NCI-H345 treated with DMSO at 0.1 percent for 48 hours (cell line): ENCODE data around the gene ARHGAP25.
A peak's percentile ranks its signal among the peaks of the same experiment; 100 is the strongest.

ENCODE experiments used
- DNase-seq: peaks from one replicate; lab custom pipeline; 2025; ENCODE audit not compliant: unreplicated experiment; lab: John Stamatoyannopoulos, UW

ARHGAP25 gene, protein sequence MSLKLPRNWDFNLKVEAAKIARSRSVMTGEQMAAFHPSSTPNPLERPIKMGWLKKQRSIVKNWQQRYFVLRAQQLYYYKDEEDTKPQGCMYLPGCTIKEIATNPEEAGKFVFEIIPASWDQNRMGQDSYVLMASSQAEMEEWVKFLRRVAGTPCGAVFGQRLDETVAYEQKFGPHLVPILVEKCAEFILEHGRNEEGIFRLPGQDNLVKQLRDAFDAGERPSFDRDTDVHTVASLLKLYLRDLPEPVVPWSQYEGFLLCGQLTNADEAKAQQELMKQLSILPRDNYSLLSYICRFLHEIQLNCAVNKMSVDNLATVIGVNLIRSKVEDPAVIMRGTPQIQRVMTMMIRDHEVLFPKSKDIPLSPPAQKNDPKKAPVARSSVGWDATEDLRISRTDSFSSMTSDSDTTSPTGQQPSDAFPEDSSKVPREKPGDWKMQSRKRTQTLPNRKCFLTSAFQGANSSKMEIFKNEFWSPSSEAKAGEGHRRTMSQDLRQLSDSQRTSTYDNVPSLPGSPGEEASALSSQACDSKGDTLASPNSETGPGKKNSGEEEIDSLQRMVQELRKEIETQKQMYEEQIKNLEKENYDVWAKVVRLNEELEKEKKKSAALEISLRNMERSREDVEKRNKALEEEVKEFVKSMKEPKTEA

DNA sequence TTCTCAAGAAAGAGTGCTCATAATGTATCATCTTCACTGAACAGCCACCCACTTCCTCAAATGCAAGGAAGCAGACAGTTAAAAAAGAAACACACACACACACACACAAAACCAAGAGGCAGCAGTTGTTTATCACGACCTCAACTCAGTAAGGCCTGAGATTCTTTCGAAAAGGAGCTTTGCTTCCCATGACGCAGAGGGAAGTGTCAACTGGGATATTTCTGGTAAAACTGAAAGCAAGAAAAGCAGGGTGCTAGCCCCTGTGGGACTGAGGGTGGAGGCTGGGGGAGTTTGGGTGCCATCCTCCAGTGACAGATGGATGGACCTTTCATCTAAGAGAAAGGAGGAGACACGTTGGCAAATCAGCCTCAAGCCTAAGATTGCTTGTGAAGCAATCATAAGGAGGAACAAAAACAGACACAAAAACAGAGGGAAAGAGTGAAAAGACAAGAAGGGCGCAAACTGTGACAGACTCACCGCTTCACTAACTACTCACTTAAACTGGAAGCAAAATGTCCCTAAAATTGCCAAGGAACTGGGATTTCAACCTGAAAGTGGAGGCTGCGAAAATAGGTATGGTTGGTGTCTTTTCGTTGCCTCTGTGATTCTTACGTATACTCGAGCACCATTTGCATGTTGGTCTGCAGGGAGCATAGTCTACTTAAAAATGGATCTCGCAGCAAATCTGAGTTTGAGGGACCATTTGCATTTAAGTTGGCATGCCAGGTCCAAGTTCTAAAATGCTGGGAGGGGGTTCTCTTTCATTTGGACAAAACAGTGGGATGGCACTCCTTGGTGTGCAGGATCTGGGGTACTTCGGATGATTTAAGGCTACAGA is at the start of gene ARHGAP25:
TSS of gene ARHGAP25 (plus strand) at position 124 of the 838 bp plus-strand sequence. CDS start at position 513, 389 bp downstream.
- DNase-seq = no peak

DNA sequence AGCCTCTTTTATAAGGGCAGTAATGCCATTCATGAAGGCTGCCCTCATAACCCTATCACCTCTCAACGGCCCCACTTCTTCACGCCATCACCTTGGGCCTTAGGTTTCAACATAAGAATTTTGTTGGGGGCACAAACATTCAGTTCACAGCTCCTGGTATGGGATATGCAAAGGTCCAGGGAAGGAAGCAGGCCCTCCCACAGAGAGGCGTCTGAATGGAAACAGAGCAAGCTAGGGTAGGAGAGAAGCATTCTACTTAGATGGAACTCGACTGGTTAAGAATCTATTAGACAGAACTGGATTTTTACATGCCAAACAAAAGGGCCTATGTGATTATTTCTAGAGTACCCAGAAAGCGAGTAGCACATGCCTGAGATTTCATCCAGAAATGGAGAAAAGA is 48.4 kb upstream of the ARHGAP25 start:
- no peak for DNase-seq

DNA sequence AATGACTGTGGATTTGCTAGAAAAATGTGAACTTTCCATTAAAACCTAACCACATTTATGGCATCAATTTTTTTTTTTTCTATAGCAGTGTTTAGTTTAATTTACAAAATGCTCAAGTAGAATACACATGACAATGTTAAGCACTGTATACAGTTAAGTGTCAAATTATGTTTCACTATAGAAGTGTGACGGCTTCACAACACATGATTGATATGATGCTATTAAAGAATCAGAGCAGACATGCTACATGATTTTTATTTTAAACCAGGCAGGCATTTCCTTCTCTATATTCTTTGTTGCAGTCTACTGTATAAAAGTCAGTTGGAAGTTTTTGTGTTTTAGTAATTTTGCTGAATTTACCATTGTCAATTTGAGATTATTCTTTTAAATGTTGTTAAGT is 47.6 kb upstream of the ARHGAP25 start:
- DNase-seq = no peak

DNA sequence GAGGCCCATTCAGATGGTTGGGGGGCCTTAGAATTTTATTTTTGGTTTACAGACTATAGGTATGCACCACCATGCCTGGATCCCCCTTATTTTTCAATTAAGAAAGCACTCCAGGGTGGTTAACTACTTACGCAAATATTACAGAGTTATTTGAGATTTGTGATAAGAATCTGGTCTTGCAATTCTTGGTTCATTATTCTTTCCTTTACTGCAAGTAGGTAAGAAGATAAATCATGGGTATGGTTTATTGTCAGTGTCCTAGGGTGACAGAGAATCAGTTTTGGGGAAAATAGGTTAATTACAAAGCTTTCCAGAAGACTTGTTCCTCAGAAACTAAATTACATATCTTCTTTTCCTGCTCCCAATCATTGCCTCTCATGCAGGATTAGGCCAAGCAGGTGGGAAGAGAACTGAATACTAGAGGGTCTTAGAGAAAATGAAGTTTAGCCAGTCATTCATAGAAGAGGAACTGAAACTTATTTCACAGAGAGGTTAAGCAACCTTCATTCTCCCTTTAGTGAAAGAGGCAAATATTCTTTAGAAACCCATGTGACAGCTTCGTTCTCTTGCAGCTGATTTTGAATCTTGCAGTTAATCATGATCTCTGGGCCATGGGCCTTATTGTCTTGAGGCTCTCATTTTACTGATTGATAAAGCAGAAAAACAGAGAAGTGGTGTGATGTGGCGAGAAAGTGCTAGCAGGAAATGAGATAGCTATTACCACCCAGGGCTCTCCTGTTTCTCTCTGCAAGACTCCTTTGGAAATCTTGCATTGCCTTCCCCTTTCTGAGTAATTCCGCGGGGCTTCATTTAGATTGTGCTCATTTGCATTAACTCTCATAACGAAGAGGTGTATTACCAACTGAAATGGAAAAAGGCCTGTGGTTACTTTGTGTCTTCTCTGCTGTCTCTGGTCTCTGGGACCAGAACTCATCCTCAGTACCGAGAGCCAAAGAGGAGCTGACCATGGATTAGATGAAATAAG is 44.8 kb upstream of the ARHGAP25 start:
- DNase-seq = no peak

DNA sequence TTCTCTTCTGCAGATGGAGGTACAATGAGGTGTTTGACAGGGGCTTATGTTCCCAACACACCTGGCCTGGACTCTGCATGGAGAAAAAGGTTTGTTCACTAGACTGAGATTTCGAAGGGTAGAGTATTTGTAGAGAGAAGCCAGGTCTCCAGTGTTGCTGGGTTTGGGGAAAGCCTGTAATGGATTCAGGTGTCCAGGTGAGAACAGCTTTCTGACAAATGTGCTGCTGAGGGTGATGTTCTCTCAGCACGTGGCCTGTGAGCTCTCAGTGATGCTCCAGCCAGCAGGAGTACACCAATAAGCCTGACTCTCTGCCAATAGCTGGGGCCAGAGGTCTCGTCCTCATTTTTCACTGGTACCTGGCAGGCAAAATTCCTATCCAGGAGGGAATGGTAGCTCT is 43.8 kb upstream of the ARHGAP25 start:
- DNase-seq = no peak

DNA sequence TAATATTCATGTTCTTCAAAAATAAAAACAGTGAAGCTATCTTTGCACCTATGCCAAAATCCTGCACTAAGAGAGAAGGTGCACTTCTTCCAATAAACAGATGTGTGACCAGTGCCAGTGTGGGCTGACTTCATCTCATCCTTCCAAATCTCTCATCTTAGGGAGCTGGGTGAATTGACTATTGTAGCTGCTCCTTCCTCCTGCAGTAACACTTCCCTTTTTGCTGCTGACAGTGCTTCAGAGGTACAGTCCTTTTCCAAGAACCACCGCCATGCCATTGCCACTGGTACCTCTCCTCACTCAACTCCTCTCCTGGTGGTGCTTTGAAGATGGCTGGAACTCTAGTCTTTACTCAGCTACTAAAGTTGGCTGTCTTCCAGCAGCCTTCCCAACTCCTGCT is 42.1 kb upstream of the ARHGAP25 start:
- no peak for DNase-seq

DNA sequence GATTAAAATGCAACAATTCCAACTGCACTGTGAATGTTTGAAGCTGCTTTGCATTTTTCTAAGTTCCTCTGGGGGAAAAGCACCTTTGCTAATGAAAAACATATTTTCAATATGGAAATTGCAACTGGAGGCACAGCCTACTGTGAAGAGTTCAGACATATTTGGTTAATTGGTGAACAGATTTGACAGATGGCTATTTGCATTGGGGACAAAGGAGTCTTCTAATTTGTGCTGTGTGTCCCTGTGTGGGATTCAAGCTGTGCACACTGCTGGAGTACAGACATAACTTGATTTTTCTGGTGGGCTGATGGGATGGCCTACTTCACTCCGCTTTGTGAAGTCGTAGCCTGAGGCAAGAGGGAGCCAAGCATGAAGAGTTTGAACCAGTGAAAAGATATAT is 40.7 kb upstream of the ARHGAP25 start:
- peak; percentile 38 for DNase-seq

DNA sequence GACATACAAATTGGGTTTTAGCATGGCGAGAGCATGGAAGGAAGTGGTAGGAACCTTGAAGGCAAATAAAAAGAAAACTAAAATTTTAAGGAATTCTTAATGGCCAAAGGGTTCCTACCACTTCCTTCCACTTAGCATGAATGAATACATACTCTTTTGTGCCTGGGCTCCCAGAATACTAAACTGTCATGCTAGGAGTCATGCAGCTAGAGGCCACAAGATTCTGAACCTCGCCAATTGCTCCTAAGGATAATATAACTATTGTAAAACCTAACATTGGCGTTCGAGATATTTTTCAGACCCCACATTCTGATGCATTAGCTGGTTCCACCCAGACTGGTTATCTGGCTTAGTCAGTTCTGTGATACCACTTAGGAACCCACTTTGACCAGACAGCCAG is 38.6 kb upstream of the ARHGAP25 start:
- DNase-seq = no peak

DNA sequence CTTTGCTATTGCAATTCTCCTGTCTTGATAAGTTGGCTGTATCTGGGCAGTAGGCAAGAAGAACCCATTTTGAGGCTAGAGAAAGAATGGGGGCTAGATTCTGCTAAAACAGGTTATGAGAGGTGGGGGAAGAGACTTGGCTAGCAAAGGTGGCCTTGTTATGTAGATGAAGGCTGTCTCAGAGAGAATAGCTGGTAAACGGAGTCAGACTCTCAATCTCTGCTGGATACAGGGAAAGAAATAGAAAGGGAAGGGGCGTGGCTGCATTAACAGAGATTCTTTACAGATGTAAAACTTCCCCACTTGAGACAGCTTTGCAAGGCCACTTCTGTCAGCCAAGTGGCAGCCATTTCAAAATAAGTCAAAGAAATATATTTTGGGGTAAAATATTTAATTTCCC is 38.1 kb upstream of the ARHGAP25 start:
- no peak for DNase-seq

DNA sequence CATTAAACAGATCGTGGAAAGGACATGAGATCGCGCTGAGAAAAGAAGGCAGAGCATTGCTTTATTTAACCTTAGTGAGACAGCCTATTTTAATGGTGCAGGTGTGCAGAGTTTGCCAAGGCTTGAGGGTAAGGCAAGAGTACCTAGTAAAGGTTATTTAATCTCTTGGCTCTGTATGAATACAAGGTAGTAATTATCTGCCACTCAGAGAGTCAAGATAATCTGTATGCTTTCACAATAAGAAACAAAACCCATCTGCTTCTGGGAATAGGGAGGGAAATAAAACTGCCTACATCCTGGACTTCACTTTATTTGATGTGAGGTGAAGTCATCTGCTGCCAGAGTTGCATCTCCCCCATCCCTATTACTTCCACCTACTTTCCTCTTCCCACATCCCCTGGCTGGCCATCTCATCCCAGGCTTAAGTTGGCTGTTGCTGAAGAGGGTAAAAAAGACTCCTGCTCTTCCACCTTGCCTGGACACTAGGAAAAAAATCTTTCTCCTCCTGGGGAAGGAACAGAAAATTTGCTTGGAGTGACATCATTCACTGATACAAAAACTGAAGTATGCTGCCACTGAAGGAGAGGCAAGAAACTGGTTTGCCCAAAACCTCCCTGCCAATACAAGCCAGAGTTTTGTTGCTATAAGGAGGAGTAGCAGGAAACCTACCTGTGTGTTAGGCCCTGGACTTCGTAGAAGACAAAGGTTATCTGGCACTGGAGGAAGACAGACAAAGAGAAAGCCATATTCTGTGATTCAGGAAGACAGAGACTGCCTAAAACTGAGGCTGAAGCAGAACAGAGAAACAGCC is 35.8 kb upstream of the ARHGAP25 start:
- peak; percentile 88 for DNase-seq

DNA sequence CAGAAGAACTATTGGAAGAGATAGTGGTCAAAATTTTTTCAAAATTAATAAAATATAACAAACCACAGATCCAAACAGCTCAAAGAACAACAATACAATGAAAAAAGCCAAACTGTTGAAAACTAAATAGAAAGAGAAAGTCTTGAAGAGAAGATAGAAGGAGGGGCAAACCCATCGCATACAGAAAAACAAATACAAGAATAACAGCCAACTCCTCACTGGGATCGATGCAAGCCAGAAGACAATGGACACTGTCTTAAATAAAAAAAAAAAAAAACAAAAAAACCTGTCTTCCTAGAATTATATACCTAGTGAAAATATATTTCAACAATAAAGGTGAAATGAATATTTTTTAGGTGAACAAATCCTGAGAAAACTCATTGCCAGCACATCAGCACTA is 34.1 kb upstream of the ARHGAP25 start:
- DNase-seq = no peak

DNA sequence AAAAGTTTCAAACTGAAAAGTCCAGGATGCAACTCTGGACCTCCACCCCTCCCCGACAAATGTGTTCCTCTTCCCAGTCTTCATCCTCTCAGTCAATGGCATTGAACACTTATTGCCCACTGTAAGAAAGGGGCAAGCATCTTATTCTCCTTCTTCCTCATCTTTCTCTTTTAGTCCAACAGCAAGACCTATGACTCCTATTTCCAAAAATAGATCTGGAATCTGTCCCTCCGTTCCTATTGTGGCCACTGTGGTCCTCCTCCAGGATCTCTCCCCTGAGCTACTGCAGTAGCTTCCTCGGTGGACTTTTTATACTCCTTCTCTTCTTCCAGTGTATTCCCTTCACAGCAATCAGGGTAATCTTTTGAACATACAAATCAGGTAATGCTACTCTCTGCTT is 28.0 kb upstream of the ARHGAP25 start:
- no peak for DNase-seq

DNA sequence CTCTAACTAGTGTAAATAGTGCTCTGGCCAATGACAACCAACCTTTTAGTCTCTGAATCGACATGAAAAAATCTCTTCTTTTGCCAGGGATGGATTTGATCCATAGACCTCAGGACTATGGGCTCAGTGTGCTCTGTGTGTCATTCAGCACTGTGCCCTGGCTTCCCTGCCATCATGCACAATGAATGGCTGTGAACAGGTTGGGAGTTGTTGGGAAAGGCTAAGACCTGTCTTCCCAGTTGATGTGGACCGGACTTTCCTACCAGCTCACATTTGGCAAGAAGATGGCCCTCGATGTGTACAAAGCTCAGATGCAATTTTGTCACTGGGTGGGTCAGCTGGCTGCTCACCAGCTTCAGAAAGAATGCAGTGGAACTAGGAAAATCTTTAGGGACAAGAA is 26.0 kb upstream of the ARHGAP25 start:
- no peak for DNase-seq

DNA sequence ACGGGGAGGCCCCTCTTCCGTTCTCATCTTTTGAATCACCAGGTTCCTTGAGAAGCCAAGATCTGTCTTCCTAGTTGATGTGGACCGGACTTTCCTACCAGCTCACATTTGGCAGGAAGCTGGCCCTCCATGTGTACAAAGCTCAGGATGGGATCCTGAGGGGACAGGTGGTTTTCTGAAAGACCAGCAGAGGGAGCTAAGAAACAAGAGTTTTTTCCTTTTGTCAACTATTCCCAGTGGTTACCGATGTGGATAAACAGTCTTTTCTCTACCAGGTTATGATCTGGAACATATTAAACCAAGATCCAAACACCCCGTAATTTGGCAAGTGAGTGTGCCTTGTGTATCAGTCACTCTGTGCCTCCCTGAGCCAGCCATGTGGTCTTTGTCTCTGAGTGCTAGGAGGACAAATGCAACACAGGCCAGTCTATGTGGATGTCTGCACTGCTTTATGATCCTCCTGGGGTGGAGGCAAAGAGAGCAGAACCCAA is 25.1 kb upstream of the ARHGAP25 start:
- DNase-seq = peak; percentile 36

DNA sequence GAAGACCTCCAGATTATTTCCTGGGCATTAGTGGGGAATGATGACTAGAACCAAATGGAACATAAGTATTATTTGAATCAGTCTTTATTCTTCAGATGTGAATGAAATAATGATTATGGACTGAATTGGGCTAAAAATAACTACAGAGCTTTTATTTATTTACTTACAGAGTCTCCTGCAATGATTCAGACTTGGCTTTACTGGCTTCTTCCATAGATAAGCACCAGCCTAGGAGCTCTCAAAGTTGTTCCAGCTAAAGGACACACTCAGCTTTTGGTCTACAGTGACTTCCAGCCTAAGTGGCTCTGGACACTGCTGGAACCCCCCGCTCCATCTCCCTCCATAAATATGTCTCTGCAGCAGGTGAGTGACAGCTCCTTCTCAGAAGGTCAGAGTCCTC is 24.3 kb upstream of the ARHGAP25 start:
- DNase-seq = no peak

DNA sequence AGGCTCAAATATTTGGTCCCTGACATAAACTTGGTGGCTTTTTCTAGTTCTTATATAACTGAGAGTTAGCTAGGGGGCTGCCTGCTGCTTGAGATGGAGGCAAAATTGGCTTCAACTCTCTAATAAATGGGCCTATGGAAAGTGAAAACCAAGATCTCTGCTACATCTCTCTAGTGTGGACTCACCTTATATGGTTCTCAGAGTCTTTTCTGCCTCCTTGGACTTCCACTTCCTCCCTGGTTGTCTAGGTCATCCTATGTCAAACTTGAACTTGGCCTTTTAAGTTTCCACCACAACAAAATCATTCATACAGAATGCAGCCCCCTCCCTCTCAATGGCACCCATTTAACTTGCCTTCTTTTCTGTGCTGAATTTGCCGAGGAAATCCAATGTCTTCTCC is 23.9 kb upstream of the ARHGAP25 start:
- no peak for DNase-seq

DNA sequence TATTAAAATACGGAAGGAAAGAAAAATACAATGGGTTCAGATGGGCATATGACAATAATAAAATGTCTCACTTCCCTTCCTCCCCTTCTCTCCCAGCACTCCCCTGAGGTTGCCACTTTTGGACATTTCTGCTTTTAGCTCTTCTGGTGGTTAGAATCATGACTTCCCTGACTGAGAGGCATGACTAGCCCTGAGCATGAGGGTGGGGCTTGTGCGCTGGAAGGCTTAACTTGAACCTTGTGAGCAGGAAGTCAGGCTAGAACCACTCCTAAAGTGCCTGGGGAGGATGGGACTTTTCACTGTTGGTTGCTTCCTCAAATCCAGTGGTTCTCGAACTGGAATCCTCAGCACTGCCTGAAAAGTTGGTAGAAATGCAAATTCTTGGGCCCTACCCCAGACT is 19.7 kb upstream of the ARHGAP25 start:
- no peak for DNase-seq

DNA sequence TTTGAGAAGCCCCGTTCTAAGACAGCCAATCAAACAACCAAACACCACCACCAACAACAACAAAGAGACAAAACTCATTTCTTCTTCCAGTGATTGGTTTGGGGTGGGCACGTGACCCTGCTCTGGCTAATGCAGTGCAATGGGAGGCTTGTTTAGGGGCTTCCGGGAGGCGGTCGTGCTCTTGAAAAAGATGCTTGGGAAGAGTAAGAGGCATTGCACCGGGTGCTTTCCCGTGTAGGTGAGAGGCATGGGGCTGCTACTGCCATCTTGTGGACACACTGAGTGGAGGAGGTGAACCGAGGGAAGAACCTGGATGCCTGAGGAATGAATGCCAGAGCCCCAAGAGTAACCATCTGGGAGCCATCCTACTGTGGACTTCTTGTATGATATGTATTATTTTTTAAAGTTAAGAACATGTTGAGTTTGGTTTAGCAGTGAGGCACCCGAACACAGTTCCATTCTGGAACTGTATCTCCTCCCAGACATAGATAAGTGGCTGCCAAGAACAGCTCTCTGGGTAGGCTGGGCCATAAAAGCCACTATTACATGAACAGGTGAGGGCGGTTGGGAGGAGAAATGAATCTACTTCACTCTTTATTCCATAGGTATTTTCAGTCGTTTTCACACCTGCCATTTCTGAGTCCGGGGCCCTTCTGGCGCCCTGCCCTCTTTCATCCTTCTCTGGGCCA is 19.1 kb upstream of the ARHGAP25 start:
- peak; percentile 44 for DNase-seq
